ENCODE results near the gene PPP2R1B. TPM values are rescaled to one million over a fixed set of nuclear protein-coding genes. Genes with fewer than 3 reads are reported as not detected.
A peak's percentile ranks its signal among the peaks of the same experiment; 100 is the strongest.

The PPP2R1B gene
- polyA plus RNA-seq, 2 of the 4 experiments (the other 2 are of a cell fraction): 18.6 to 24.7 TPM

DNA sequence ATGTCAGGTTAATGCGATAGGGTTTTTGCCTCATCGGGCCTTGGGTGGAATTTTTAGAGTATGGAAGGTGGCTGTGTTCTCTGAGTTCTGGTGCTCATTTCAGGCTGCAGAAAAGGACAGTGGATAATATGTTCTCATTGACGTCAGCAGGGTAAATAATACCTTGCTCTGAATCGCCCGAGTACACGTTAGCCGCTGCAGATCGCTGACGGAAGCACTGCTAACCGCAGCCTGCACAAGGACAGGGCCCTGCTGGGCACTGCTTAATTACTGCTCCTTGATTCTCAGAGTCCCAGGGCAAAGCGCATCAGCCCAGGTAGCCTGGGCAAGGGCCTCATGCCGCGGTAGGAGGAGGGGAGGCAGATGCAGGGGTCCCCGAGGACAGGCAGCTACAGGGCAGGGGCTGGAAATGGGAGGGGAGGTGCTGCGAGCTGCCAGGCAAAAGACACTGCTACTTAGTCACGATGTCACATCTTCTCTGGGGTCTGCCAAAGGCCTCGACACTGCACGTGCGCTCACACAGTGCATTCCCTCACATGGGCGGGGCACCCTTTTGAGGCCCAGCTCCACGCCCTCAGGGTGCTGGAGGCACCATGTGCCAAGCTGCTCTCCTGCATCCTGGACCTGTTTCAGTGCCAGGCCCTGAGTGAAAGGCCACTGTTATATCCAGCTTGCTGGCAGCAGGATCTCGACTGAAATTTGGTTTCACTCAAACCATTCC is 35.2 kb downstream of the PPP2R1B start (continued):
- TF ChIP-seq, protein P1, sequence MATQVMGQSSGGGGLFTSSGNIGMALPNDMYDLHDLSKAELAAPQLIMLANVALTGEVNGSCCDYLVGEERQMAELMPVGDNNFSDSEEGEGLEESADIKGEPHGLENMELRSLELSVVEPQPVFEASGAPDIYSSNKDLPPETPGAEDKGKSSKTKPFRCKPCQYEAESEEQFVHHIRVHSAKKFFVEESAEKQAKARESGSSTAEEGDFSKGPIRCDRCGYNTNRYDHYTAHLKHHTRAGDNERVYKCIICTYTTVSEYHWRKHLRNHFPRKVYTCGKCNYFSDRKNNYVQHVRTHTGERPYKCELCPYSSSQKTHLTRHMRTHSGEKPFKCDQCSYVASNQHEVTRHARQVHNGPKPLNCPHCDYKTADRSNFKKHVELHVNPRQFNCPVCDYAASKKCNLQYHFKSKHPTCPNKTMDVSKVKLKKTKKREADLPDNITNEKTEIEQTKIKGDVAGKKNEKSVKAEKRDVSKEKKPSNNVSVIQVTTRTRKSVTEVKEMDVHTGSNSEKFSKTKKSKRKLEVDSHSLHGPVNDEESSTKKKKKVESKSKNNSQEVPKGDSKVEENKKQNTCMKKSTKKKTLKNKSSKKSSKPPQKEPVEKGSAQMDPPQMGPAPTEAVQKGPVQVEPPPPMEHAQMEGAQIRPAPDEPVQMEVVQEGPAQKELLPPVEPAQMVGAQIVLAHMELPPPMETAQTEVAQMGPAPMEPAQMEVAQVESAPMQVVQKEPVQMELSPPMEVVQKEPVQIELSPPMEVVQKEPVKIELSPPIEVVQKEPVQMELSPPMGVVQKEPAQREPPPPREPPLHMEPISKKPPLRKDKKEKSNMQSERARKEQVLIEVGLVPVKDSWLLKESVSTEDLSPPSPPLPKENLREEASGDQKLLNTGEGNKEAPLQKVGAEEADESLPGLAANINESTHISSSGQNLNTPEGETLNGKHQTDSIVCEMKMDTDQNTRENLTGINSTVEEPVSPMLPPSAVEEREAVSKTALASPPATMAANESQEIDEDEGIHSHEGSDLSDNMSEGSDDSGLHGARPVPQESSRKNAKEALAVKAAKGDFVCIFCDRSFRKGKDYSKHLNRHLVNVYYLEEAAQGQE (IDR thresholded peaks at IDR 0.05): no peak

GRCh38 chr11:111729831-111730311 is 36.3 kb downstream of the PPP2R1B start:
- peak overlapping the region in 1 of 2 experiments; percentile 14; a peak in 1 of 6 replicates for H3K27ac ChIP-seq
- H3K4me3 ChIP-seq: no peak overlapping the region
- 94% methylated on average over 9 of the region's 9 CpGs for WGBS (ENCODE audit: missing lambda C conversion rate)
- ChIA-PET CTCF (no interaction called here), POLR2A (no interaction called here)
- ATAC-seq (no peak), FAIRE-seq (no peak), DNase-seq (ENCODE audit: low read depth in 1 of 2, low spot score in 1 of 2) (no peak)
- no peaks in the 10 kb centered on the region for H3K9me3 ChIP-seq
- no peak overlapping the region for H3K4me2 ChIP-seq
- TF ChIP-seq BHLHE40 (IDR thresholded peaks at IDR 0.05; ENCODE audit: low read depth, low read length) (no peak), MAZ (IDR thresholded peaks at IDR 0.05; ENCODE audit: borderline replicate concordance, low read depth, low read length) (no peak), RARB (CRISPR knock-in tag; IDR thresholded peaks at IDR 0.05) (no peak), PHF8 (IDR thresholded peaks at IDR 0.05; ENCODE audit: borderline replicate concordance, low read depth) (no peak), HES2 (IDR thresholded peaks at IDR 0.05) (no peak), MYC (IDR thresholded peaks at IDR 0.05; ENCODE audit: borderline replicate concordance, low read length) (no peak), EP300 (IDR thresholded peaks at IDR 0.05) (no peak), POLR2AphosphoS2 (conservative IDR thresholded peaks at IDR 0.05; ENCODE audit: low read length) (no peak), POLR2A (IDR thresholded peaks at IDR 0.05; ENCODE audit: low read length) (no peak), ZSCAN20 (CRISPR knock-in tag; IDR thresholded peaks at IDR 0.05) (no peak), CEBPB (IDR thresholded peaks at IDR 0.05) (no peak), FOSL2 (IDR thresholded peaks at IDR 0.05) (no peak), FOSL2 (CRISPR knock-in tag; IDR thresholded peaks at IDR 0.05) (no peak)
- TF ChIP-seq, protein P2, sequence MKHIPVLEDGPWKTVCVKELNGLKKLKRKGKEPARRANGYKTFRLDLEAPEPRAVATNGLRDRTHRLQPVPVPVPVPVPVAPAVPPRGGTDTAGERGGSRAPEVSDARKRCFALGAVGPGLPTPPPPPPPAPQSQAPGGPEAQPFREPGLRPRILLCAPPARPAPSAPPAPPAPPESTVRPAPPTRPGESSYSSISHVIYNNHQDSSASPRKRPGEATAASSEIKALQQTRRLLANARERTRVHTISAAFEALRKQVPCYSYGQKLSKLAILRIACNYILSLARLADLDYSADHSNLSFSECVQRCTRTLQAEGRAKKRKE (CRISPR knock-in tag; IDR thresholded peaks at IDR 0.05; ENCODE audit: low read depth): no peak
- TF ChIP-seq, protein P3, sequence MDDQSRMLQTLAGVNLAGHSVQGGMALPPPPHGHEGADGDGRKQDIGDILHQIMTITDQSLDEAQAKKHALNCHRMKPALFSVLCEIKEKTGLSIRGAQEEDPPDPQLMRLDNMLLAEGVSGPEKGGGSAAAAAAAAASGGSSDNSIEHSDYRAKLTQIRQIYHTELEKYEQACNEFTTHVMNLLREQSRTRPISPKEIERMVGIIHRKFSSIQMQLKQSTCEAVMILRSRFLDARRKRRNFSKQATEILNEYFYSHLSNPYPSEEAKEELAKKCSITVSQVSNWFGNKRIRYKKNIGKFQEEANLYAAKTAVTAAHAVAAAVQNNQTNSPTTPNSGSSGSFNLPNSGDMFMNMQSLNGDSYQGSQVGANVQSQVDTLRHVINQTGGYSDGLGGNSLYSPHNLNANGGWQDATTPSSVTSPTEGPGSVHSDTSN (IDR thresholded peaks at IDR 0.05): no peak
- H3K4me1 ChIP-seq: peaks cover 34% of the 10 kb centered on the region

GRCh38 chr11:111729071-111729830 is 36.9 kb downstream of the PPP2R1B start:
- ATAC-seq (no peak), DNase-seq (ENCODE audit: low read depth in 1 of 2, low spot score in 1 of 2) (no peak), FAIRE-seq (no peak)
- H3K9me3 ChIP-seq: no peaks in the 10 kb centered on the region
- no peak overlapping the region for H3K4me3 ChIP-seq
- WGBS (ENCODE audit: missing lambda C conversion rate): over 99% methylated on average over 7 of the region's 10 CpGs
- 0 out of 6 replicates have a peak overlapping the region, but pooled peaks of 1 of the 2 experiments have one; percentile 14 for H3K27ac ChIP-seq
- TF ChIP-seq FOSL2 (IDR thresholded peaks at IDR 0.05): no peak
- no peak for TF ChIP-seq FOSL2 (CRISPR knock-in tag; IDR thresholded peaks at IDR 0.05)
- no peak for TF ChIP-seq RAD21 (conservative IDR thresholded peaks at IDR 0.05 in 1 of 2, IDR thresholded peaks at IDR 0.05 in 1 of 2)
- no peak for TF ChIP-seq ESRRA (IDR thresholded peaks at IDR 0.05; ENCODE audit: borderline replicate concordance, low read length)
- no peak for TF ChIP-seq ELK1 (IDR thresholded peaks at IDR 0.05; ENCODE audit: low read depth, low read length)
- no peak for TF ChIP-seq HOXB13 (CRISPR knock-in tag; IDR thresholded peaks at IDR 0.05; ENCODE audit: low read depth)
- TF ChIP-seq EHF (CRISPR knock-in tag; IDR thresholded peaks at IDR 0.05): no peak
- TF ChIP-seq HOXA7 (CRISPR knock-in tag; IDR thresholded peaks at IDR 0.05): no peak
- no peak for TF ChIP-seq CHD4 (IDR thresholded peaks at IDR 0.05; ENCODE audit: borderline replicate concordance)
- no peak for TF ChIP-seq RNF2 (IDR thresholded peaks at IDR 0.05; ENCODE audit: borderline replicate concordance, low read depth)
- no peak for TF ChIP-seq SMC3 (IDR thresholded peaks at IDR 0.05)
- POLR2A ChIA-PET: interaction anchor here (1.0 kb wide), 1 partner anchor 37 kb away, joined by 3 read pairs; the partner anchor contains the start of gene PPP2R1B
- no peak overlapping the region for H3K4me2 ChIP-seq
- peaks cover 30% of the 10 kb centered on the region for H3K4me1 ChIP-seq
- CTCF ChIA-PET: interaction anchor here (0.6 kb wide), 1 partner anchor 31 kb away, joined by 3 read pairs; no protein-coding TSS in a partner anchor

Measured in A549 (cell line).